ENCODE data around the gene PACS2.
"Not testable (repeated sequence)": the region's sequence is repeated elsewhere in the genome, so short reads cannot be mapped to it uniquely, and the experiment has no call there.

The PACS2 gene

DNA sequence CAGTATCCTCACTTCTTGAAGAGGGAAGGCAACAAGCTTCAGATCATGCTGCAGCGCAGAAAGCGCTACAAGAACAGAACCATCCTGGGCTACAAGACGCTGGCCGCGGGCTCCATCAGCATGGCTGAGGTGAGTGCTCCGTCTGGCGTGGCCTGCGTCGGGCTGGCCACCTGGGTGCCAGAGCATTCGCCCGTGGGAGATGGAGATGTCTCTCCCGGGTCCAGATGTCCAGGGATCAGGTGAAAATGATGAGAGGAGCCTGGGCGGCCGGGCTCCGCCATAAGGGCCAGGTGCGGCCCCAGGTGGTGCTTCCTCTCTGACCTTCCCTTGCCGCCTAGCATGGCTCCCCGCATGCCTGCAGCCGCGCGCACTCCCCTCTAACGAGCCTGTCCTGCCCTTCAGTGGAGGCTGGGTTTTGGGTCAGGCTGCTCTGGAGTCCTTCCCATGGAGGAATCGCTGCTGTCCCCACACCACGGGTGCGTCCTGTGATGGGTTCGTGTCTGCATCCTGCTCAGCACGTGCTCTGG is 40.6 kb downstream of the PACS2 start:
- Histone ChIP-seq H3K4me1 (ENCODE audit: insufficient read depth, low read length) (no peaks in the 10 kb centered on the region), H3K4me3 (ENCODE audit: low read length) (no peak overlapping the region), H3K36me3 (ENCODE audit: insufficient read depth, low read length) (peaks cover 5% of the 10 kb centered on the region; the same call in 1 of the 2 replicates), H3K27ac (ENCODE audit: low read depth, low read length) (no peak overlapping the region), H3K9ac (ENCODE audit: low read depth, low read length) (no peak overlapping the region), H3K27me3 (ENCODE audit: insufficient read depth, low read length) (no peaks in the 10 kb centered on the region), H3K9me3 (ENCODE audit: insufficient read depth, low read depth, low read length) (no peaks in the 10 kb centered on the region)
- WGBS: 93% methylated on average over 27 of the region's 27 CpGs

GRCh38 chr14:105355850-105356604 is 41.5 kb downstream of the PACS2 start:
- Histone ChIP-seq H3K4me1 (ENCODE audit: insufficient read depth, low read length) (no peaks in the 10 kb centered on the region), H3K4me3 (ENCODE audit: low read length) (no peak overlapping the region), H3K27me3 (ENCODE audit: insufficient read depth, low read length) (no peaks in the 10 kb centered on the region), H3K9me3 (ENCODE audit: insufficient read depth, low read depth, low read length) (no peaks in the 10 kb centered on the region), H3K36me3 (ENCODE audit: insufficient read depth, low read length) (peaks cover 5% of the 10 kb centered on the region; the same call in 1 of the 2 replicates), H3K27ac (ENCODE audit: low read depth, low read length) (peak overlapping the region; percentile 1; the same call in 1 of the 2 replicates), H3K9ac (ENCODE audit: low read depth, low read length) (no peak overlapping the region)
- 86% methylated on average over 22 of the region's 22 CpGs for WGBS

- no peaks in the 10 kb centered on the region for H3K4me1 ChIP-seq (ENCODE audit: insufficient read depth, low read length)
- H3K27me3 ChIP-seq (ENCODE audit: insufficient read depth, low read length): no peaks in the 10 kb centered on the region
- H3K9ac ChIP-seq (ENCODE audit: low read depth, low read length): no peak overlapping the region
- peaks cover 5% of the 10 kb centered on the region; the same call in 1 of the 2 replicates for H3K36me3 ChIP-seq (ENCODE audit: insufficient read depth, low read length)
- WGBS: 35% methylated on average over 9 of the region's 9 CpGs
- no peaks in the 10 kb centered on the region for H3K9me3 ChIP-seq (ENCODE audit: insufficient read depth, low read depth, low read length)
- H3K27ac ChIP-seq (ENCODE audit: low read depth, low read length): no peak overlapping the region
- no peak overlapping the region for H3K4me3 ChIP-seq (ENCODE audit: low read length)
These were observed 42.4 kb downstream of the PACS2 start for GRCh38 chr14:105356927-105357326.

- 94% methylated on average over 17 of the region's 17 CpGs for WGBS
- peaks cover 5% of the 10 kb centered on the region; the same call in 1 of the 2 replicates for H3K36me3 ChIP-seq (ENCODE audit: insufficient read depth, low read length)
- H3K4me1 ChIP-seq (ENCODE audit: insufficient read depth, low read length): no peaks in the 10 kb centered on the region
- no peak overlapping the region for H3K9ac ChIP-seq (ENCODE audit: low read depth, low read length)
- no peak overlapping the region for H3K4me3 ChIP-seq (ENCODE audit: low read length)
- H3K27ac ChIP-seq (ENCODE audit: low read depth, low read length): no peak overlapping the region
- no peaks in the 10 kb centered on the region; the same call in 1 of the 2 replicates for H3K27me3 ChIP-seq (ENCODE audit: insufficient read depth, low read length)
- no peaks in the 10 kb centered on the region for H3K9me3 ChIP-seq (ENCODE audit: insufficient read depth, low read depth, low read length)
These were observed 43.1 kb downstream of the PACS2 start for GRCh38 chr14:105357626-105358025.

DNA sequence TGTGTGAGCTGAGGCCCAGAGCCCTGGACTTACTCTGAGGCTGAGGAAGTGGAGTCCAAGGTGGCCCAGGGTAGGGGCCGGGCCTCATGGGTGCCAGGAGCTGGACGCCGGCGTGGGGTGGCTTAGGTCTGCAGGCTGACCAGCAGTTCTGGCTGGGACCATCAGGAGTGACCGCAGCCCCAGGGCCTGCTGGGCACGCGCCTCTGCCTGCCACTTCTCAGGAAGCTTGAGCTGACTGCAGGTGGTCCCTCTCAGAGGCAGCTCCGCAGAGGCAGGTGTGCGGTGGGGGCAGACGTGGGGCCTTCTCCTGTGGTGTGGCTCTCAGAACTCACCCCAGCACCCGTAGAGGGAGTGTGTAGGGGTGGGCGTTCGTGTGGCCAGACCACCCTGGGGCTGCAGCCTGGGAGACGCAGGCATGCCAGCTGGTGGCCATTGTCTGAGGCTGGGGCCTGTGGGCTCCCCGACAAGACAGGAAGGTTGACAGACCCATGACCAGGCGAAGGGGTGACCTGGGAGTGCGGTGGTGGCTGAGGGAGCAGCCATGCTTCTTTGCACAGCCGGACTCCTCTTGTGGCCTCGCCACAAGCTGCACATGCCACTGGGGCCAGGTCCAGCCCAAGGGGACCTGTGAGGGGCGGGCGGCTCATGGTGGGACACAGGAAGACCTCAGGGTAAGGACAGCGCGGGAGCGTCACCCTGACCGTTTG is 43.7 kb downstream of the PACS2 start:
- H3K4me1 ChIP-seq (ENCODE audit: insufficient read depth, low read length): no peaks in the 10 kb centered on the region
- H3K27me3 ChIP-seq (ENCODE audit: insufficient read depth, low read length): no peaks in the 10 kb centered on the region; the same call in 1 of the 2 replicates
- H3K9ac ChIP-seq (ENCODE audit: low read depth, low read length): no peak overlapping the region
- H3K4me3 ChIP-seq (ENCODE audit: low read length): no peak overlapping the region
- H3K9me3 ChIP-seq (ENCODE audit: insufficient read depth, low read depth, low read length): no peaks in the 10 kb centered on the region
- 96% methylated on average over 25 of the region's 25 CpGs for WGBS
- peaks cover 5% of the 10 kb centered on the region; the same call in 1 of the 2 replicates for H3K36me3 ChIP-seq (ENCODE audit: insufficient read depth, low read length)
- H3K27ac ChIP-seq (ENCODE audit: low read depth, low read length): no peak overlapping the region

- Histone ChIP-seq H3K4me3 (ENCODE audit: low read length) (no peak overlapping the region), H3K36me3 (ENCODE audit: insufficient read depth, low read length) (peaks cover 5% of the 10 kb centered on the region; the same call in 1 of the 2 replicates)
- WGBS: 96% methylated on average over 15 of the region's 16 CpGs
These were observed 44.4 kb downstream of the PACS2 start for GRCh38 chr14:105358943-105359342.

GRCh38 chr14:105361412-105361811 is 46.9 kb downstream of the PACS2 start:
- not testable (repeated sequence) for H3K36me3 ChIP-seq (ENCODE audit: insufficient read depth, low read length); H3K27ac ChIP-seq (ENCODE audit: low read depth, low read length); H3K4me1 ChIP-seq (ENCODE audit: insufficient read depth, low read length); H3K9ac ChIP-seq (ENCODE audit: low read depth, low read length); H3K4me3 ChIP-seq (ENCODE audit: low read length); H3K27me3 ChIP-seq (ENCODE audit: insufficient read depth, low read length); H3K9me3 ChIP-seq (ENCODE audit: insufficient read depth, low read depth, low read length)
- WGBS: 96% methylated on average over 9 of the region's 10 CpGs

More at GRCh38 chr14:105358943-105359342, 44.4 kb downstream of the PACS2 start:
- H3K27me3 ChIP-seq (ENCODE audit: insufficient read depth, low read length): no peaks in the 10 kb centered on the region; the same call in 1 of the 2 replicates
- no peaks in the 10 kb centered on the region for H3K9me3 ChIP-seq (ENCODE audit: insufficient read depth, low read depth, low read length)
- no peaks in the 10 kb centered on the region for H3K4me1 ChIP-seq (ENCODE audit: insufficient read depth, low read length)
- no peak overlapping the region for H3K27ac ChIP-seq (ENCODE audit: low read depth, low read length)
- H3K9ac ChIP-seq (ENCODE audit: low read depth, low read length): no peak overlapping the region

- no peaks in the 10 kb centered on the region; the same call in none of the 2 replicates for H3K27me3 ChIP-seq (ENCODE audit: insufficient read depth, low read length)
- WGBS: 11% methylated on average over 54 of the region's 58 CpGs
- no peak overlapping the region for H3K27ac ChIP-seq (ENCODE audit: low read depth, low read length)
- H3K4me3 ChIP-seq (ENCODE audit: low read length): peak overlapping the region; percentile 35
- no peak overlapping the region for H3K9ac ChIP-seq (ENCODE audit: low read depth, low read length)
- 0 out of 2 replicates have a peak, but pooled peaks cover under 1% of the 10 kb centered on the region for H3K36me3 ChIP-seq (ENCODE audit: insufficient read depth, low read length)
- H3K9me3 ChIP-seq (ENCODE audit: insufficient read depth, low read depth, low read length): no peaks in the 10 kb centered on the region
- no peaks in the 10 kb centered on the region for H3K4me1 ChIP-seq (ENCODE audit: insufficient read depth, low read length)
These were observed 49.5 kb downstream of the PACS2 start for GRCh38 chr14:105363847-105364708.

DNA sequence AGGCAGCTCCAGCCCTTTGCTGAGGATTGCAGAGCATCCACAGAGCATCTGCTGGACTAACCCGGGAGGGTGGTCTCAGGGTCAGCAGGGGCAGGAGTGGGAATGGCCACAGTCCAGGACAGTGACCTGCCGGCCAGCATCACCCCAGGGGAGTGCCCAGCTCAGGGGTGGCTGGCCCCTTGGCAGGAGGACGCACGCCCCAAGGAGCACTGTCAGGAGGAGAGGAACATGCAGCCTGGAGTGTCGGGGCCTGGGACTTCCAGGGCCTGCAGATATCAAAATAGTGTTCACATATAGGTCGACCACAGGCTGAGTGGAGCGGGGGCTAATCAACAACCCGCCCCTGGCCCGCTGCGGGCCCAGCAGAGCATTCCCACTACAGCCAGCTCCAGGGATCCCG is 50.6 kb downstream of the PACS2 start:
- no peak overlapping the region for H3K9ac ChIP-seq (ENCODE audit: low read depth, low read length)
- H3K27ac ChIP-seq (ENCODE audit: low read depth, low read length): no peak overlapping the region
- H3K27me3 ChIP-seq (ENCODE audit: insufficient read depth, low read length): no peaks in the 10 kb centered on the region; the same call in none of the 2 replicates
- H3K4me3 ChIP-seq (ENCODE audit: low read length): no peak overlapping the region
- no peaks in the 10 kb centered on the region for H3K4me1 ChIP-seq (ENCODE audit: insufficient read depth, low read length)
- no peaks in the 10 kb centered on the region for H3K36me3 ChIP-seq (ENCODE audit: insufficient read depth, low read length)
- no peaks in the 10 kb centered on the region for H3K9me3 ChIP-seq (ENCODE audit: insufficient read depth, low read depth, low read length)
- WGBS: 93% methylated on average over 11 of the region's 11 CpGs

GRCh38 chr14:105365681-105366080 is 51.1 kb downstream of the PACS2 start:
- 94% methylated on average over 12 of the region's 12 CpGs for WGBS
- Histone ChIP-seq H3K36me3 (ENCODE audit: insufficient read depth, low read length) (no peaks in the 10 kb centered on the region), H3K9ac (ENCODE audit: low read depth, low read length) (no peak overlapping the region), H3K27me3 (ENCODE audit: insufficient read depth, low read length) (no peaks in the 10 kb centered on the region; the same call in none of the 2 replicates), H3K9me3 (ENCODE audit: insufficient read depth, low read depth, low read length) (no peaks in the 10 kb centered on the region), H3K4me3 (ENCODE audit: low read length) (no peak overlapping the region), H3K27ac (ENCODE audit: low read depth, low read length) (no peak overlapping the region), H3K4me1 (ENCODE audit: insufficient read depth, low read length) (no peaks in the 10 kb centered on the region)
